HG02759 (cell line): ENCODE data around the gene TDRD9.

Experiments
- ATAC-seq: cut with Tn5 transposase; IDR thresholded peaks from one replicate; pipeline ENCODE4 v1.9.1; 2021; ENCODE audit warnings: mild to moderate bottlenecking, moderate library complexity; ENCODE audit not compliant: unreplicated experiment

The TDRD9 gene

DNA sequence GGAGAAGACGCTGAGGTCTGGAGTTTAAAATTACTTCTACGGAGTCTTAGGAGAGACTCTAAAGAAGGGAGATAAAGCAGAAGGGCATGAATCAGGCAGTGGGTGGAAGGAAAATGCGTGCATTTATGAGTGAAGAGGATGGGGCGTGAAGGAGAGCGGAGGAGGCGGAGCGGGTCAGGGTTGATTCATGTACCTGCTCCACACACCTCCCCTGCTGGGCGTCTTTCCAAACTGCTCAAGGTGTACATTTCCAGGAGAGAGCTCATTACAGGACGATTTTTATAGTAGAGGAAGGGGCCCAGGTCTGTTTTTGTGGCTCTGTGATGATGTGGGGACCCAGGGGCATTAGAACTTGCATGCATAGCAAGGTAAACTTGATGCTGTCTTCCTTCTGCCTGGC lies 92.2 kb downstream of the TDRD9 start:
- ATAC-seq = no peak

DNA sequence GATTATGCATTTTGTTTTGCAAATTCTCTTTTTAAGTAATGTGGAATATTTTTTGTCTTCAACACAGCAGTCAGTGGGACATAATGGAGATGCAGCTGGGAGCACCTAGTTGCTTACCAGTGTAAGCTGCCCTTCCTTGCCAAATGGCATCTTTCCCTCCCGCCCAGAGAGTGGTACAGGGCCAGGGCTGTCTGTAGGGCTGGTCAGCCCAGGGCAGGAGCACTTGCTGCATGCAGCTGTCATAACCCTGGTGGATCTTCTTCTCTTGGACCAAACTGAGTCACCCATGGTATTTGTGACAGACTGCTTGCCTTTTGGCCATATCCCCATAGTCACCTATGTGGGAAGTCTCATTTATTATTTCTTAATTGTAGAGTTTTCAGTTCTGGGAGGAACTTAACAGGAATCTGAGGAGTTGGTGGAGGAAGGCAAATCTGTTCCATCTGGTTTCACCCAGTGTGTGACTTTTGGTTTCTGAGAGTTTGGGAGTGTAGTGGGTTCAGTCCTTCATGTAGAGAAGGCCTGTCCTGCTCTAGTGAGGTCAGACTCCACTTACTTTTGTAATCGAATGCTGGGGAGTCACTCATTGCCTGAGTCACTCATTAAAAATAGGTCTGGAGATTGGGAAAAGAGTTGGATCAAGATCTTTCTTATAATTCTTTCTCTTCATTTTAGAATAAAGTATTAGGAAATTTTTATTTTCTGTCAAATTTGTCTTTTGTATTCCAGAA lies 95.2 kb downstream of the TDRD9 start:
- ATAC-seq = no peak

DNA sequence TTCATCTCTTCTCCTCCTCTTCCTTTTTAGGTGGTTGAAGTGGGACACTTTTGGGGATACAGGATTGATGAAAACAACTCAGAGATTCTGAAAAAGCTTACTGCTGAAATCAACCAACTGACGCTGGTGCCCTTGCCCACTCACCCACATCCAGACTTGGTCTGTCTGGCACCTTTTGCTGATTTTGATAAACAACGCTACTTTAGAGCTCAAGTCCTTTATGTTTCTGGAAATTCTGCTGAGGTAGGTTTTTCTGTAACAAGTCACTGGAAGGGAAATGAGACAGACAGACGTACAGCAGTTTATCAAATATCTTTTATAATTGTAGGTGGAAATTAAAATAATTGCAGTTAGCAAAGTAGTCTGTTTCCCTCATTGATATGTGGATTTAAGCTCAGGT lies 97.3 kb downstream of the TDRD9 start:
- no peak for ATAC-seq

DNA sequence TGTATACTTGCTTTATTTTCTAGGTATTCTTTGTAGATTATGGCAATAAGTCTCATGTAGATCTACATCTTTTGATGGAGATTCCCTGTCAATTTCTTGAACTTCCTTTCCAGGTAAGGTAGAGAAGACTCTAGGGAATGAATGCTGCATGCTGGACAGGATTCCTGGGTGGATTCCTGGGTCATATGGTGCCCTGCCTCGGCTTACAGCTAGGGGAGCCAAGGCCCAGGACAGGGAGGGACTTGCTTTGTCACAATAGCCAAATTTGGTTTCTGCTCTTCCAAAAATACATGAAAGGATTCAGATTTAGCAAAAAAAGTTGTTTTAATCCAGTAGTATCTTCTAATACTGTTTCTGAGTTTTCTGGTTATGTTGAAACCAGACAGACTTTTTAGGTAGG lies 97.8 kb downstream of the TDRD9 start:
- no peak for ATAC-seq

DNA sequence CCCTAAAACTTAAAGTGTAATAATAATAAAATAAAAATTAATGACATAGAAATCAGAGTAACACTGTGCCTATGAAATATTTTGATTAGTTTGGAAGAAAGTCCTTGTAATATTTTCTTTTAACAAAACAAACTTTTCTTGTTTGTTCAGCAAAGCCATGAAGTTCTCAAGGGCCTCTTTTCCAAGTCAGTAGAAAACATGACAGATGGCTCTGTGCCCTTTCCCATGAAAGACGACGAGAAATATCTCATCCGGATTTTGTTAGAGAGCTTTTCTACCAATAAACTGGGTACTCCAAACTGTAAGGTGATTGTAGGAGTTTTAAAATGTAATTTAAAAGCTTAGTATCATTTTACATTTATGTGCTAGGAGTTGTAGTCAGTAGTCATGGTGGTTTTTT lies 102.7 kb downstream of the TDRD9 start:
- ATAC-seq = no peak

DNA sequence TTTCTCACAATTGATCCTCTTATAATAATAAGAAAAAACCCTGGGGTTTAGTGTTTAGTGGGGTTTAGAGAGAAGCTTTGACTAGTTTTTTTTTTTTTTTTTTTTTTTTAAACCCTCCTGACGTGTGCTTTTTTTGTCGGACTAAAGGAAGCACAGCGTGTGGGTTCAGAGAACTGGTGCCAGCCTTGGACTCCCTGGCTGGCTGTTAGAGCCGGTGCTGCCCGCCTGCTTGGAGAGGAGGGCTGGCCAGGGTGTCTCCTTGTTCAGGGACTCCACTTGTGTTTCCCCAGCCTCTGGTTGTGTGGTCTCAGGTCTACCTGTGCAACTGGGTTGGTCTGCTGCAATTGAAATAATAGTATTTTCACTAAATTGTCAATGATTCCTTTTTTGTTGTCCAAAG lies 103.1 kb downstream of the TDRD9 start:
- no peak for ATAC-seq

DNA sequence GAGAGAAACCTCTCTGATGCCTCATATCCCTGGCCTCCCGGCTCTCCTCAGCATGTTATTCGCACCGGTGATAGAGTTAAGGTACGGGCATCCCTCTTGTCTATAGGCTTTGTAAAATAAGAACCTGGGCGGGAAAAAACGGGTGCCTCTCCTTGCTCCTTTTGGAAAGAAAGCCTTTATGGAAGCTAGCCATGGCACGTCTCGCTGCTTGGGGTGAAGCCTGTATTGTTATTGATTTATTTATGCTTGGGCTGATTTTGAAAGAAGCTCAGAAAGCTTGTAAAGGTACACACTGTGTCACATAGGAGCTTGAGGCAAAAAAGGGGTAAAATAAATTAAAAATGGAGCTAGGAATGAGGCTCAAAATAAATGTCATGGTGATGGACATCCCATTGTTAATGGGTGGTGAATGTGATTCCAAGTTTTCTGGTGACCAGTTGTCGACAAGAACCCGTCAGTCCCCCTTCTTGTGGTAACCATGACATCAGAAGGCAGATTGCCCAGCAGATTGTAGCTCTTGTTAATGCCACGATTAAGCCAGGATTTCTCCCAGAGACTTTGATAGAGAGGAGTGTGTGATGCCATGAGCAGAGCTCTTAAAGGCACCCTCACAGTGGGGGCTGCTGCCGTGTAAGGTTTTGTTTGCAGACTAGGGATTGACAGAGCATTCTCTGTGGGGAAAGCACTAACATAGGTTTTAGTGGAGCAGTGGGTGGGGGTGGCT lies 106.9 kb downstream of the TDRD9 start:
- ATAC-seq = no peak

DNA sequence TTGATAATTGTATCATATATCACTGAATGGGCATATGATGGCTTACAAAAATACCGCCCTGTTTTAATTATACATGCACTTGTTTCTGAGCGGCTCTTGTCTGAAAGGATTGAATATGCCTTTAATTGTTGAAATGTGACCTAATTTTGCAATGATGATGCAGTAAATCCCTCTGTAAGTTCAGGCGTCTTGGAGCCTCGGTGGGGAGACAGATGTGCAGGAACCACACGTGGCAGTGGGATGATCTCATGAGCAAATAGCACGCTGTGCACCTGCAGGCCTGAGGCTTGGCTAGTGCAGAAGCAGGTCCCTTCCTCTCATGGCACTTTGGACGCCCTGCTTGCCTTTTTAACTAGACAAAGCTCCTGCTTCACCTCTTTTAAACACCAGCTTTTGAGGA lies 108.0 kb downstream of the TDRD9 start:
- ATAC-seq = no peak

DNA sequence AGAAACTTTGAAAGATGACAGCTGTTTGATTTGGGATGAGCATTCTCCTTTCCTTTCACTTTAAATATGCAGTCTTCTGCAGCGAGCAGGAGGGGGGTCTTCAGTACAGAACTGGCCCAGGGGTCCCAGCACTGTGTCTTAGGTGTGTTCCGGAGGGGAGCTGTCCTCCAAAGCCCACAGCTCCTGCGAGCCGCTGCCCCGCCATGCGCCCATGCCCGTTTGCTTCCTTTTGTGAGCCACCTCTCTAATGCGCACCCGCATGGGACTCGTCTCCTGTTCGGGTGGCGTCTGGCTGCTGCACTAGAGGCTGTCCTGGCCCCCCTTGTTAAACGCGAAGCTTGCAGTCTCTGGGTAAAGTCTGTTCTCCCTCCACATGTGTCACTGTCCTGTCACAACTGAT lies 108.8 kb downstream of the TDRD9 start:
- no peak for ATAC-seq

DNA sequence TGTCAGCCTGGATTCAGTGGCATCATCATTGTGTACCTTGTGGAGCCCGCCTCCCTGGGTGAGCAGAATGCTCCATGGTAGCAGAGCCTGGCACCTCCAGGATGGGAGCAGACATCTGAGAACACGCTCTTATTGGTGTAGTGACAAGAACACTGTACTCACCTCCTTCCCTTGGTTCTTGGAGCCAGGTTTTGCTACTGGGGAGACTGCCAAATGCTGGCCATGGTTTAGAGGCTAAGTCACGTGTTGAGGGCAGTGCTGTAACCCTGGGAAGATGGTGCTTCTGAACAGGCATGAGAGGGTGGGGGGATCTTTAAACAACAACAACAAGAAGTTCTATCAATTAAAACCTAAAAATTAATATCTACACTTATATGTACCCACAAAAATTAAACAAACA lies 109.6 kb downstream of the TDRD9 start:
- ATAC-seq = no peak

DNA sequence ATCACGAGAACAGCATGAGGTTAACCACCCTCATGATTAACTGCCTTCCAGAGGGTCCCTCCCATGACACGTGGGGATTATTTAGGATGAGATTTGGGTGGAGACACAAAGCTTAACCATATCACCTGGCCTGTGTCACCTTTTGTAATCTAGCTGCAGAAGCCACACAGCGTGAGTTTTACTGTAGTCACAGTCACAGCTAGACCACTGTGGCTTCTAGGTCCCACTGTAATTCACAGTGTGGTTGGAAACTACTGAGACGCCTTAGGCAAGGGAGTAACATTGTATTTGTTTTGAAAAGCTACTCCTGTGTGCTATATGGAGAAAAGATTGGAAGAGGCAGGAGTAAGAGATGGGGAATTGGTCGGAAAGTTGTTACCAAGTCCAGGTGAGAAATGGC lies 111.0 kb downstream of the TDRD9 start:
- ATAC-seq = no peak

DNA sequence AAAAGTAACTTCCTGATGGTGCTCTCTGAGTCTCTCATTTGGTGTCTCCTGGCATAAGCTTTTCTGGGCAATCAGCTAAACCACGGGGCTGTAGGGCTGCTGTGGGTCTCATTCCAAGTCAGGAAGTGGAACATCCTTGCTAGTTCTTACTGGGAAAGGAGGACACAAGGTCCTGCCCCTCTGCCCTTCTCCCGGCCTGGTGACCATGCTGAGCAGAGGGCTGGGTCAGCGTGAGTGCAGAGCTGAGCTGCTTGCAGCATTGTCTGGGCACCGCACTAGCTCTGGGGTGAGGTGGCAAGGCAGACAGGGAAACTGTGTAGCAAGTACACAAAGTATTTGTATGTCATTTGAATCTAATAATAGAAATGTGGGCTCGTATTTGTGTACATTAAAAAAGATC lies 112.3 kb downstream of the TDRD9 start:
- ATAC-seq = no peak

DNA sequence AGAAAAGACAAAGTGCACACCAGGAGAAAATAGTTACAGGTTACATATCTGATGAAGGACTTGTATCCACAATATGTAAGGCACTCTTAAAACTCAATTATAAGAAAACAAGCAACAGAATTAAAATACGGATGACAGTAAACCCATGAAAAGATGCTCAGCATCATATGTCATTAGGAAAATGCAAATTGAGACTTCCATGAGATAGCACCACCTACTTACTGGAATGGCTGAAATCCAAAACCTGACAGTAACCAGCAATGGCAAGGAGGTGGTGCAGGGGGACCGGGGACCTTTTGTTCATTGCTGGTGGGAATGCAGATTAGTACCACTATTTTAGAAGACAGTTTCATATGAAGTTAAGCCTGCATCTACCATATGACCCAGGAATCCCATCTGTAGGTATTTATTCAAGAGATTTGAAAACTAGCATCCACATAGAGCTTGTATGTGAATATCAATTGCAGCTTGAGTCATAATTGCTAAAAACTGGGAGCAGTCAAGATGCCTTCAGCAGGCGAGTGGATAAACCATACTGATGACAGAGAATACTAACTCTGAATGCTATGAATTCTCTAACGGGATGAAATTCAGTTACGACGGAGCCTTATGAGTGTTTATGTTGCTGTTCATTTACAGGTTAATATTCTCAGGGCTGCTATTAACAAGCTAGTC lies 113.3 kb downstream of the TDRD9 start:
- ATAC-seq = no peak

DNA sequence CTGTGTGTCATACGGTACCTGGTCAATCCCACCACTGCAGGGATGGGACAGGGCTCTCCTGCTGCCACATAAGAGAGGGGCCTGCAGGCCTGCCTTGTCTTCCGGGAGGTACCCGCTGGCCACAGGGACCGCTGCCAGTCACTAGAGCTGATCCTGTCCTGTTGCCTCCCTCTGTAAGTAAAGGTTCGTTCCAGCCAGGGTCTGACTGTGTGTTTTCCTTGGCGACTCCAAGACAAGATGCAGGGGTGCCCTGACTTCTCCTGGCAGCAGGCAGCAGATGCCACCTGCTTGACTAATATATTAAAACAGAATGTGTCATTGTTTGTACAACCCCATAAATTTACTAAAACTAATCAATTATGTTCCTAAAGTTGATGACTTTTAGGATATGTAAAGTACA lies 115.8 kb downstream of the TDRD9 start:
- ATAC-seq = no peak

DNA sequence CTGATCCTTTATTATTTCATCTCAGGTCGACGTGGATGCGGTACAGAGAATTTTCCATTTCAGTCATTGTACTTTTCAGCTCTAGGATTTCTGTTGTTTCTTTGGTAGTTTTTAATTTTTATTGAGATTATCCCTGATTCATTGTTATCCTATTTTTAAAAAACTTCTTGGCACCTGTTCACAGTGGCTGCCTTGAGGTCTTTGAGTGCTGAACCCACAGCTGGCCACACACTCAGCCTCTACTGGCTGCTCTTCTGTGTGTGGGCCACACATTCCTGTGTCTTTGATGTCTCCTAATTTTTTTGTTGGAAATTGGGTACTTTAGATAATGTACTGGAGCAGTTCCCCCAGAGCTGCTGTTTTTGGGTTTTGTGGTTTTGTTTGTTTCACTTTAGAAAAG lies 119.5 kb downstream of the TDRD9 start:
- ATAC-seq = no peak

DNA sequence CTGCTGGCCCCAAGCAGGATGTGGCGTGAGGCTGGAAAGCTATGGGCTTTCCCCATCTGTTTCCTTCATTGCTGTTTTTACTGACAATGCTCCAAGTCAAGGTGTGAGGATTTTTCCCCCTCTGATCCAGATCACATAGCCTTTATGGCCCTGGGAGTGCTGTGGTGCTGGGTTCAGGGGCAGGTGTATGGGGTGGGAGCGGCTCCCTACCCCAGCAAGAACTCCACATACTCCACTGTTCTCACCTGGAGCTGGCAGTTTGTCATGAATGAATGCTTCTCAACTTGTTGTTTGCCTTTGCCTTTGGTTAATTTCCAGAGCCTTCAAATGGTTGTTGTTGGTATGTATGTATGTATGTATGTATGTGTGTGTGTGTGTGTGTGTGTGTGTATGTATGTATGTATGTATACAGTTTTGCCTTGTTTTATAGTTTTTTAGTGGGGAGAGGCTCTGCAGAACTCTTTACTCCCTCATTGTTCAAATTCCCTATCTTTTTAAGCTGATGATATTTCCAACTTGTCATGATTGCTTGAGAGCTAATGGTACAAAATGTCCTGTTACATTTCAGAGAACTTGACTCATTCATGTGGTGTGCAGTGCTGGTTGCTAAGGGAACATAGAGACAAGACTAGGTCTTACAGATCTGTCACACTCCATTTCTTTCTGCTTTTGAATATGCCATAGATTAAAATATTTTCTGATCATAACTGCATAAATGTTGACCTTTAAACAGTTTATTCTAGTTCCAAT lies 120.7 kb downstream of the TDRD9 start:
- no peak for ATAC-seq

DNA sequence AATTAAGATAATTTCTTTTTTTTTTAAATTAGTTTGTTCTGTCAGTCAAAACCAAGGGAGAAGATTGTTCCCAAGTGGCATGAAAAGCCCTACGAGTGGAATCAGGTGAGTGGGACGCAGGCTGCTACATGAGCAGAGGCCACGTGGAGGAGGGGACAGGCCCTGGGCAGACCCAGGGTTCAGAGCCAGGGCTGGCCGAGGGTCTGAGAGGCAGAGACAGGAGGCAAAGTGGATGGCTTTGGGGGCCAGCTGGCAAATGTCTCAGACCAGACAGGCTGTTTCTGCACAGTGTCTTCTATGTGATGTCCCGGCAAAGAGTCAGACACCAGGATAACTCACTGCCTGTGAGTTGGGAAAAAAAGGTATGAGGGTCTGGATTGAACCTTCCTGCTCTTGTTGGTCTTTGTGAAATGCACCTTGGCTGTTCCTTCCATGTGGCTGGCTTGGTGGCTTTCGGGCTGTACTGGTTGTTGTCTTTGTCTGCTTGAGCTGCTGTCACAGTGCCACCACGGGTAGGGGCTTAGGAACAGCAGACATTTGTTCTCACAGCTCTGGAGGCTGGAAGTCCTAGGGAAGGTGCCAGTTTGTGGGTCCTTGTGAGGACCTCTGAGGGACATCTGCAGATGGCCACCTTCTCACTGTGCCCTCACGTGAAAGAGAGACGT lies 121.5 kb downstream of the TDRD9 start:
- ATAC-seq = no peak

DNA sequence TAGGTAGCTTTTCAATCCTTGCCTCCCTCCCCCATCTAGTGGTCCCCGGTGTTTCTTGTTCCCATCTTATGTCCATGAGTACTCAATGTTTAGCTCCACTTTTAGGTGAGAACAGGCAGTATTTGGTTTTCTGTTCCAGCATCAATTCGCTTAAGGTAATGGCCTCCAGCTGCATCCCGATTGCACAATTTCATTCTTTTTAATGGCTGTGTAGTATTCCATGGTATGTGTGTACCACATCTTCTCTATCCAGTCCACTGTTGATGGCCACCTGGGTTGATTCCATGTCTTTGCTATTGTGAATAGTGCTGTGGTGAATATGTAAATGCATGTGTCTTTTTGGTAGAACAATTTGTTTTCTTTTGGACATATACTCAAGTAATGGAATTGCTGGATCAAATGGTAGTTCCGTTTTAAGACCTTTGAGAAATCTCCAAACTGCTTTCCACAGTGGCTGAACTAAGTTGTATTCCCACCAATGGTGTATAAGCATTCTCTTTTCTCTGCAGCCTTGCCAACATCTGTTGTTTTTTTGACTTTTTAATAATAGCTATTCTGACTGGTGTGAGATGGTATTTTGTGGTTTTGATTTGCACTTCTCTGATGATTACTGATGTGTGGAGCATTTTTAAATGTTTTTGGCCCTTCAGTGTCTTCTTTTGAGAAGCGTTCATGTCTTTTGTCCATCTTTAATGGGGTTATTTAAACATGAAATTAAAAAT lies 123.0 kb downstream of the TDRD9 start:
- no peak for ATAC-seq

DNA sequence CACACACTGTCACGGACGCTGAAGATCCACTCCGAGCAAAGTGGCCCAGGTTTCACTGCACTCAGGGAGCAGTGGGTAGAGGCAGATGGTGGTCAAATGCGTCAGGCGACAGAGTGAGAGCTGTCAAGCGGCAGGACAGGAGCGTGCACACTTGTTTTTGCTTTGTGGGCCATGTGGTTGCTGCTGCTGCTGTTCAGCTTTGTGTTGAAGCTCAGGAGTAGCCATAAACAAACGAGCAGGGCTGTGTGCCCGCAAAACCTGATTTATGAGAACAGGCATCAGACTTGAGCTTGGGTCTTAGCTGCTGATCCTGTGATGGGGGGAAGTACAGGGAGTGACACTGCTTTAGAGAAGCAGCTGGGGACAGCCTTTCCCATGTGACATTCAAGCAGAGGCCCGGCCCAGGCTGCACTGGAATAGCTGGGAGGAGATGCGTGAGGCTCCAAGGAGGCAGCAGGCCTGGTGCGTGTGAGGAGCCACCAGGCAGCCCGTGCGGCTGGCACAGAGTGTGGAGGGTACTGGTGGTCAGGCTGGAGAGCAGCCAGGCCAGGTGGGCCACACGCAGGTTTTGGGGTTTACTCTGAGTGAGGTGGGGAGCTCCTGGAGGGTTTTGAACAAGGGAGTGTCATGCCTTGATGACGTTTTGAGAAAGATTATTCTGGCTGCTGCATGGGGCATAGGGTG lies 126.1 kb downstream of the TDRD9 start:
- no peak for ATAC-seq

DNA sequence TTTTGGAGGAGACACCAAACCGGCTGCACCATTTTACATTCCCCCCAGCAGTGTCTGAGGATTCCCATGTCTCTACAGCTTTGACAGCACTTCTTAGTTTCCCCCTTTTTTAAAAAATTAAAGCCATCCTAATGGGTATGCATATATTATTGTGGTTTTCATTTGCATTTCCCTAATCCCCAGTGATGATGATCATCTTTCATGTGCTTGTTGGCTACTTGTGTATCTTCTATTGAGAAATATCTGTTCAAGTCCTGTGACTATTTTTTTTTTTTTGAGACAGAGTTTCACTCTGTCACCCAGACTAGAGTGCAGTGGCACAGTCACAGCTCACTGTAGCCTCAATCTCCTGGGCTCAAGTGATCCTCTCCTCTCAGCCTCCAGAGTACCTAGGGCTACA lies 134.0 kb downstream of the TDRD9 start:
- no peak for ATAC-seq
